ENCODE measurements around the gene CORO1C.

GRCh38 chr12:108667349-108667748 is 64.0 kb downstream of the CORO1C start:
- TF ChIP-seq CTCF (IDR thresholded peaks at IDR 0.05; ENCODE audit: borderline replicate concordance, extremely low read depth, low read length, poor library complexity, severe bottlenecking) (no peak), EZH2 (IDR thresholded peaks at IDR 0.05; ENCODE audit: borderline replicate concordance, low read depth, low read length, severe bottlenecking) (no peak)

Data from DND-41 (cell line).